HG03378 (cell line): ENCODE measurements around the gene GP5.

Experiments
- ATAC-seq: cut with Tn5 transposase; IDR thresholded peaks from one replicate; pipeline ENCODE4 v1.9.1; 2021; ENCODE audit warnings: mild to moderate bottlenecking, moderate library complexity; ENCODE audit not compliant: unreplicated experiment

The GP5 gene

GRCh38 chr3:194377708-194378107, 21.4 kb downstream of the GP5 start:
- no peak for ATAC-seq

GRCh38 chr3:194376241-194376560, 22.9 kb downstream of the GP5 start:
- no peak for ATAC-seq

DNA sequence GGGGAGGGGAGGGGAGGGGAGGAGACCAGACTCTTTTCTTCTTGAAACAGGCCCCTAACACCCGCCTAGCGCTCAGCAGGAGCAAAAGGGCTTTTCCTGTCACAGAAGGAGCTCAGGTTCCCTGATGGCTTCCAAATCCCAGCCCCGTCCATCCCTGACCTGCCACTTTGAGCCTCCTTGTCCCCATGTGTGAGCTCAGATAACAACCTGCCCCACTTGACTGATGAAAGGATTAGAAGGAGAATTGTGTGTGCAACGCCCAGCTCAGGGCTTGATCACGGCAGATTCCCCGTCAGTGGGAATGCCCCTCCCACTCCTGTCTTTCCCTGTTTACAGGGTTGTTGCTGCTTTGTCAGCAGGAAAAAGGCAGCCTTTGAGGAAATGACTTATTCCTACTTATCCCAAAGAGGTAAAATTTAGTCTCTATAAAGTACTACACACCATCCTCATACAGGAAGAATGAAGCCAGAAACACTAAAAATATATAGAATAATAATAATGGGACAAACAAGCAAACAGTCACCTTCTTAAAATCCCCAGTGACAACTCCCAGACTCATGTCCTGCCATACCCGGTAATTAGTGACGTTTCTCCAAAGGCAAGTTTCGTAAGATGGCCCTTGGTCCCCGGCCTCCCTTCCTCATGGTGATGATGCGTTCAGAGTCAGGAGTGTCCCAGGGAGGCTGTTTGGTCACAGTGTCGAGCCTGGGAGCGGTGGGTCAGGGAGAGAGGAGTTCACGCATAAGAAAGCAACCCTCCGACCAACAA, 23.4 kb downstream of the GP5 start:
- ATAC-seq, result no peak

DNA sequence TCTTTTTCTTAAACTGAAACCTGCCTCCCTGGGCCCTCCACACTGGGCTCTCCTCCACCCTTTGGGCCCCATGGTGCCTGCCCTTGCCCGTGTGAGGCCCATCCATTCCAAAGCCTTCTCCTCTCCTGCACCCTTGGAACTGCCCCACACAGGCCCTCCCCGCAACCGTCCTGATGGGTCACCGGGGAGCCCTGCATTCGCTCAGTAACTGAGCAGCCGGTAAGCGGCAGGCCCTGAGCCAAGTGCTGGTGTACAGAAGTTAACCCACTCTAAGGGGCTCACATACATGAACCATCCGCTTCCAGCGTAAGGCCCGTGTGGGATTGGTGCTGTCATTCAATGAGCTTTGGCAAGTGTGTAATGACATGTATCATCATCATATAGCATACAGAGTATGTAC, 24.1 kb downstream of the GP5 start:
- ATAC-seq, result no peak

DNA sequence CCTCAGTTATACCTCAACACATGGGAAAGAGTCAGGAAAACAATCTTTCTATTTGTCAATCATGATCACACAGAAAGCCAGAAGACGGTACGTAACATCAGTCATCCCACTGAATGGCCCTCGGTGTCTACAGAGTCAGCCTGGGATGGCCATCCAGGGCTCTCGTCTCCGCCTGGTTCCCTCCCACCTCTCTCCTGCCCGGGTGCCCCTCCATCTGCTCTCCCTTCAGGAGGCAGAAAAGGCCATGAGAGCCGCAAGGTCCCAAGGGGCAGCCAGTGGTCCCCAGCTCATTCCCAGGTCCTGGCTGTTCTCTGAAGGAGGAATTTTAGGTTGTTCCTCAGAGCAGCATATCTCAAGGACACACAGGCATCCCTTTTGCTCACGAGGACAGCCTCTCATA, 25.2 kb downstream of the GP5 start:
- no peak for ATAC-seq

DNA sequence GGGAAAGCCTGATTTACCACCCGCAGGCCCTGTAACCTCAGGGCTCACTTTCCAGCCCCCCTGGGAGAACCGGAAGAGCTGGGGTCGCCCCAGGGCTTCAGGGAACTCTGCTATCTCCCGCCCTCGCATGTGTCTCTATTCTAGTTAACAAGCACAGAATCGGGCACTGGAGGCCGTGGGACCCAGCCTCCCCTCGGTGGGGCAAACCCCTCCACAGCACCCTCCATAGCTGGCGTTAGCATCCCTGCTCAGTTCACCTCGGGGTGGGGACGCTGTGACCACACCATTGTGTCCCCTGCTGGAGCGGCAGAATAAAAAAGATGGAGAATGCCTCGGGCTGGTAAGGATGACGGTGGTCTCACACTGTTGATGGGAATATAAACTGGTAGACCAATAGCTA, 26.0 kb downstream of the GP5 start:
- no peak for ATAC-seq

GRCh38 chr3:194370753-194371152, 28.3 kb downstream of the GP5 start:
- no peak for ATAC-seq

- ATAC-seq, result no peak
Measured at GRCh38 chr3:194369522-194370279, 29.4 kb downstream of the GP5 start, which contains the start of gene LRRC15. Gene LRRC15, minus strand, starts transcription at chr3:194369743. Its CDS starts 8,700 bp downstream, at chr3:194361043.

- no peak for ATAC-seq
Measured at GRCh38 chr3:194368918-194369317, 30.1 kb downstream of the GP5 start.

DNA sequence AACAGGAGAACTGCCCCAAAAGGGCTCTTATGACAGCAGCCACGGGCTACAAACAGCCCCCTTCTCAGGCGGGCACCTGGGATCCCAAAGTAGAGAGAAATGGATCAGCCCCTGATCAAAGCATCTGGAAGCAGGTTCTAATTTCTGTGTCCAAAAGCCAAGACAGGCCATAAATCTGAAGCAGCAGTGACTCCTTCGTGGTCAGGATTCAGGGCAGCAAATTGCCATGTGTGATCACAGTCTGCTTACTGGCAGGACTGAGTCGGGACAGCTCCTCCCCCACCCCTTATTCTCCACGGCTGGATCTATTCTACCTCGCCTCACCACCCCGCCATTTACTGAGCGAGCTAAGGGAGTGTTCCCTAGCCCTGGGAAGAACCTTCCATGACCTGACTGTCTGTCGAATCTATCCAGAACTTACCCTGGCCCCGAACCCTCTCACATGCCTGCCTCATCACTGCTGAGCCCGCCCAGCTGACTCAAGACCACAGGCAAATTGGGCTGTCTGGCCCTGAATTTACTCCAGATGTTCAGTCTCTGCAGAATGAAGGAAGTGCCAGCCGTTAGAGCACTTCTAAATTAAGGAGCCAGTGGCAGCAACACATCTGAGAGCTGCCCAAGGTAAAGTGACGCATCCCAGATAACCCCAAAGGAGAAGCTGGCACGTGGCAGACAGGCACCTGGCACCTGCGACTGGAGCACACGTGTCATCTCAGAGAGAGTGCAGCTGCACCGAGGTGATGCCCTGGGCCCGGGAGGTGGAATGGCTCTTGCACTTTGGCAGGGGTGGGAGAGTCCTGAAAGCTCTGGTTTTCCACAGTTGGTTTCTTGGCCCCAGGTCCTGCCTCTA, 30.8 kb downstream of the GP5 start:
- ATAC-seq, result no peak

GRCh38 chr3:194365978-194366490, 33.0 kb downstream of the GP5 start:
- no peak for ATAC-seq

GRCh38 chr3:194365526-194365925, 33.5 kb downstream of the GP5 start:
- ATAC-seq, result no peak

DNA sequence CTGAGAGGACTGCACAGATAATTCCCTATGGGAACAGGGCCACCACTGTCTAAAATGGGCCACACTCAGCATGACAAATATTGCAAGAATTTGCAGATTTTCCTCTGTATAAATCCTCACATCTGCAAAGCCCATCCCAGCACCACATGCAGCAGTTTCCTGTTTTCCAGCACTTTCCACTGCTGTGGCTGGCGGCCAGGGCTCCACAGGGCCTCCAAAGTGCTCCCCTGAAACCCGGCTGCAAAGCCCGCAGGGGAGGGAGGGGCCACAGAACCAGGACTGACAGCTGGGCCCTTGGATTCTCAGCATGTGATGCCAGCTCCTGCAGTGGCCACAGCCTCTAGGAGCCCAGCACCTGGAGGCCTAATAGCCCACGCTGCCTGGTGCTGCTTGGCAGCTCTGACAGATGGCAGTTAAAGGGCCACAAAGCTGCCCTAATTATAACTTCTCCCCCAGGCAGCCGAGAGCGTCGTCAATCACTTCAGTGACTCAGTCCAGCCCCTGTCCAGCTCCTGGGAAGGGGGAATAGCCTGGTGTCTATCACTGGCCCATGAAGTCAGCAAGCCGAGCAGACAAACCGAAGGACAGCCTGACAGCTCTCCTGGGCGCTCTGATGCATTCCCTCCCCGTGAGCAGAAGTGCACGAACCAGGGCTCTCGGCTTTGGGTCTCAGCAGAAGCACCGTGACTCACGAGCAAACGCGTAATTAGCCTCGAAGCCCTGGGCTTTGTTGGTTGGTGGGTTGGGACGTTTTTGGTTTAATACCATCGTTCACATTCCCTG, 34.2 kb downstream of the GP5 start:
- ATAC-seq, result no peak

DNA sequence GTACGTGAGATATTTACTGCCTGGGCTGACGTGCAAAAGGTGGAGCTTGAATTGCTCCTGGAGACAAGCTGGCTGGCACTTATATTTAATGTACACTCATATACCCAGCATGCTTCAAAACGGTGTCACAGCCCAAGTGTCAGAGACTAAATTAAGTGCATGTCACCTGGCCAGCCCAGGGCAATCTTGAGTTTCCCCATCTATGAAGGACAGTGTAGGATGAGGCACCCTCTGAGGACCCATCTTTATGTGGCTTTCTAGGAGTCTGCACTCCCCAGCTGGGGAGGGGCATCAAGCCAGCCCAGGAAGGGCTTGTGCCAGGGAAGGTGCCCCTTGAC, 34.8 kb downstream of the GP5 start:
- no peak for ATAC-seq

GRCh38 chr3:194360568-194360967, 38.5 kb downstream of the GP5 start:
- no peak for ATAC-seq

GRCh38 chr3:194357681-194358080, 41.4 kb downstream of the GP5 start:
- no peak for ATAC-seq

- ATAC-seq, result no peak
Measured at GRCh38 chr3:194355379-194355778, 43.7 kb downstream of the GP5 start.

- ATAC-seq, result no peak
Measured at GRCh38 chr3:194354315-194354714, 44.8 kb downstream of the GP5 start.

- ATAC-seq, result no peak
Measured at GRCh38 chr3:194352667-194353246, 46.3 kb downstream of the GP5 start.

GRCh38 chr3:194351952-194352536, 47.0 kb downstream of the GP5 start:
- ATAC-seq, result no peak
